Peyer's patch (tissue), 4 donors: ENCODE data around the gene VRK2.

Source experiments
- POLR2A ChIP-seq, 2 donors: fragments of 450-650 bp; IDR thresholded peaks; one replicate each; pipeline ENCODE4 v1.5.1; 2017; ENCODE audit warnings: antibody characterized with exemption in 2 of 2, mild to moderate bottlenecking in 2 of 2, moderate library complexity in 2 of 2
- TF ChIP-seq, protein P1 (sequence below), 6 experiments: fragments of 450-650 bp in 4 of 6; fragments of 200-600 bp in 2 of 6; sonication (generic) in 1 of 6; IDR thresholded peaks; one replicate each; pipeline ENCODE4 v1.5.1; 2017 to 2019; ENCODE audit warnings: antibody characterized with exemption in 6 of 6, mild to moderate bottlenecking in 3 of 6, moderate library complexity in 1 of 6

DNA sequence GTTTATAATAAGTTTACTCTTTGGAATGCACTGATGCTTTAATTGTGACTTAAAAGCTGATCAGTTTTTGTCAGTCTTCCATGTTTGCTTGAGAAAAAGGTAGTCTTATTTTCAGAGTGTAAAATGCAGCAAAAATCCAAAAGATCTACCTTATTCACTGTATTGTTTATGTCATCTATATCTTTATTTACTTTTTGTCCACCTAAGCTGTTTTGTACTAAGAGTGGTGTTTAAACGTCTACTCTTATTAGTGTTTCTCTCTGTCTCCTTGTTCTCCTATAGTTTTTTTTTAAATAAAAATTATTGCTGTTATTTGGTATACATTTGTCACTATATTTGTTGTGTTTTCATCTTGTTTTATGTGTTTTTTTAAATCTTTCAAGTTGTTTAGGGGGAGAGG is 50.4 kb downstream of the VRK2 start:
- TF ChIP-seq POLR2A (IDR thresholded peaks at IDR 0.05): no peak
- TF ChIP-seq, protein P1, sequence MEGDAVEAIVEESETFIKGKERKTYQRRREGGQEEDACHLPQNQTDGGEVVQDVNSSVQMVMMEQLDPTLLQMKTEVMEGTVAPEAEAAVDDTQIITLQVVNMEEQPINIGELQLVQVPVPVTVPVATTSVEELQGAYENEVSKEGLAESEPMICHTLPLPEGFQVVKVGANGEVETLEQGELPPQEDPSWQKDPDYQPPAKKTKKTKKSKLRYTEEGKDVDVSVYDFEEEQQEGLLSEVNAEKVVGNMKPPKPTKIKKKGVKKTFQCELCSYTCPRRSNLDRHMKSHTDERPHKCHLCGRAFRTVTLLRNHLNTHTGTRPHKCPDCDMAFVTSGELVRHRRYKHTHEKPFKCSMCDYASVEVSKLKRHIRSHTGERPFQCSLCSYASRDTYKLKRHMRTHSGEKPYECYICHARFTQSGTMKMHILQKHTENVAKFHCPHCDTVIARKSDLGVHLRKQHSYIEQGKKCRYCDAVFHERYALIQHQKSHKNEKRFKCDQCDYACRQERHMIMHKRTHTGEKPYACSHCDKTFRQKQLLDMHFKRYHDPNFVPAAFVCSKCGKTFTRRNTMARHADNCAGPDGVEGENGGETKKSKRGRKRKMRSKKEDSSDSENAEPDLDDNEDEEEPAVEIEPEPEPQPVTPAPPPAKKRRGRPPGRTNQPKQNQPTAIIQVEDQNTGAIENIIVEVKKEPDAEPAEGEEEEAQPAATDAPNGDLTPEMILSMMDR (IDR thresholded peaks at IDR 0.05): no peak
